SK-N-SH (cell line): ENCODE data around the gene RAB4A.

ENCODE experiments used
- EP300 ChIP-seq, 2 experiments: IDR thresholded peaks; 2 replicates each; pipeline versions ENCODE4 v1.4.0 to v1.6.1; 2012; ENCODE audit warnings: borderline replicate concordance in 1 of 2, low read depth in 1 of 2, low read length in 1 of 2
- MAX ChIP-seq: IDR thresholded peaks from 2 replicates; pipeline ENCODE4 v1.4.0; 2012; ENCODE audit warnings: low read depth
- POLR2AphosphoS5 ChIP-seq: IDR thresholded peaks from 2 replicates; pipeline ENCODE4 v1.6.1; 2012; ENCODE audit warnings: low read depth, low read length
- RAD21 ChIP-seq: IDR thresholded peaks from 2 replicates; pipeline ENCODE4 v1.6.1; 2012; ENCODE audit warnings: mild to moderate bottlenecking, low read length
- RCOR1 ChIP-seq: fragments of 150-350 bp; IDR thresholded peaks from 2 replicates; pipeline ENCODE4 v1.6.1; 2017; ENCODE audit warnings: antibody characterized with exemption, low read length
- RFX5 ChIP-seq: IDR thresholded peaks from 2 replicates; pipeline ENCODE4 v1.6.1; 2012; ENCODE audit warnings: mild to moderate bottlenecking, improper control_type of control experiment, low read length
- SIN3A ChIP-seq: IDR thresholded peaks from 2 replicates; pipeline ENCODE4 v1.6.1; 2012; ENCODE audit warnings: low read depth, mild to moderate bottlenecking, low read length, moderate library complexity, borderline replicate concordance
- TF ChIP-seq, protein P1 (sequence below): fragments of 200-600 bp; sonication (generic); IDR thresholded peaks from 2 replicates; pipeline ENCODE4 v1.6.1; 2017; ENCODE audit warnings: antibody characterized with exemption, mild to moderate bottlenecking, moderate library complexity

- no peak for TF ChIP-seq EP300 (IDR thresholded peaks at IDR 0.05; ENCODE audit: borderline replicate concordance in 1 of 2, low read depth in 1 of 2, low read length in 1 of 2)
- no peak for TF ChIP-seq SIN3A
- TF ChIP-seq, protein P1, sequence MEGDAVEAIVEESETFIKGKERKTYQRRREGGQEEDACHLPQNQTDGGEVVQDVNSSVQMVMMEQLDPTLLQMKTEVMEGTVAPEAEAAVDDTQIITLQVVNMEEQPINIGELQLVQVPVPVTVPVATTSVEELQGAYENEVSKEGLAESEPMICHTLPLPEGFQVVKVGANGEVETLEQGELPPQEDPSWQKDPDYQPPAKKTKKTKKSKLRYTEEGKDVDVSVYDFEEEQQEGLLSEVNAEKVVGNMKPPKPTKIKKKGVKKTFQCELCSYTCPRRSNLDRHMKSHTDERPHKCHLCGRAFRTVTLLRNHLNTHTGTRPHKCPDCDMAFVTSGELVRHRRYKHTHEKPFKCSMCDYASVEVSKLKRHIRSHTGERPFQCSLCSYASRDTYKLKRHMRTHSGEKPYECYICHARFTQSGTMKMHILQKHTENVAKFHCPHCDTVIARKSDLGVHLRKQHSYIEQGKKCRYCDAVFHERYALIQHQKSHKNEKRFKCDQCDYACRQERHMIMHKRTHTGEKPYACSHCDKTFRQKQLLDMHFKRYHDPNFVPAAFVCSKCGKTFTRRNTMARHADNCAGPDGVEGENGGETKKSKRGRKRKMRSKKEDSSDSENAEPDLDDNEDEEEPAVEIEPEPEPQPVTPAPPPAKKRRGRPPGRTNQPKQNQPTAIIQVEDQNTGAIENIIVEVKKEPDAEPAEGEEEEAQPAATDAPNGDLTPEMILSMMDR, result no peak
- TF ChIP-seq MAX, result no peak
- TF ChIP-seq POLR2AphosphoS5, result no peak
- TF ChIP-seq RFX5, result no peak
- TF ChIP-seq RAD21, result no peak
- TF ChIP-seq RCOR1, result no peak
These were observed 32.1 kb upstream of the RAB4A start for GRCh38 chr1:229238674-229239415.
